ENCODE data around the gene PRKCQ.

PRKCQ gene

GRCh38 chr10:6567203-6567703 lies 12.8 kb downstream of the PRKCQ start:
- Histone ChIP-seq H3K4ac (ENCODE audit: low read depth, low read length) (no peak overlapping the region), H2BK12ac (ENCODE audit: low read length) (no peak overlapping the region), H3K23ac (ENCODE audit: low read length) (no peak overlapping the region), H3K27me3 (ENCODE audit: insufficient read depth, low read length) (no peaks in the 10 kb centered on the region), H2BK120ac (ENCODE audit: insufficient read depth, low read length, poor library complexity) (no peak overlapping the region), H2AFZ (ENCODE audit: insufficient read depth, low read length, poor library complexity) (no peak overlapping the region), H3K36me3 (ENCODE audit: control insufficient read depth in 1 of 2, insufficient read depth in 2 of 2, low read length in 2 of 2) (no peaks in the 10 kb centered on the region), H3K79me2 (ENCODE audit: control insufficient read depth, insufficient read depth, low read length, poor library complexity) (no peaks in the 10 kb centered on the region), H3K9ac (ENCODE audit: low read length) (no peak overlapping the region), H4K8ac (ENCODE audit: low read depth, low read length) (no peak overlapping the region), H2AK5ac (ENCODE audit: low read length) (no peak overlapping the region), H2BK5ac (ENCODE audit: low read depth, low read length, poor library complexity) (no peak overlapping the region), H3K4me3 (ENCODE audit: low read depth, low read length) (no peak overlapping the region), H3K27ac (ENCODE audit: low read depth, low read length) (no peak overlapping the region), H4K91ac (ENCODE audit: low read depth, low read length) (no peak overlapping the region), H3K79me1 (ENCODE audit: low read length) (no peaks in the 10 kb centered on the region), H4K12ac (ENCODE audit: low read depth, low read length) (no peak overlapping the region), H3K14ac (ENCODE audit: low read length) (no peak overlapping the region), H3K4me2 (ENCODE audit: low read length) (no peak overlapping the region), H3K9me3 (ENCODE audit: insufficient read depth, low read depth, low read length) (no peaks in the 10 kb centered on the region), H3K18ac (ENCODE audit: low read length) (no peak overlapping the region), H3K4me1 (ENCODE audit: control insufficient read depth in 1 of 2, insufficient read depth in 2 of 2, low read length in 2 of 2) (peaks cover 0 to 2% of the 10 kb centered on the region in 2 experiments)
- no peak for DNase-seq
- WGBS (ENCODE audit: extremely low coverage, insufficient coverage, insufficient read length) = no CpG with 5 or more reads among the region's 5 CpGs

- WGBS (ENCODE audit: extremely low coverage, insufficient coverage, insufficient read length) = no CpG with 5 or more reads among the region's 4 CpGs
- DNase-seq = peak in 1 of 2 donors; percentile 2
- Histone ChIP-seq H3K4me2 (ENCODE audit: low read length) (no peak overlapping the region), H3K79me2 (ENCODE audit: control insufficient read depth, insufficient read depth, low read length, poor library complexity) (no peaks in the 10 kb centered on the region), H4K91ac (ENCODE audit: low read depth, low read length) (no peak overlapping the region), H2BK12ac (ENCODE audit: low read length) (no peak overlapping the region), H3K18ac (ENCODE audit: low read length) (no peak overlapping the region), H3K36me3 (ENCODE audit: control insufficient read depth in 1 of 2, insufficient read depth in 2 of 2, low read length in 2 of 2) (no peaks in the 10 kb centered on the region), H3K79me1 (ENCODE audit: low read length) (no peaks in the 10 kb centered on the region), H2BK120ac (ENCODE audit: insufficient read depth, low read length, poor library complexity) (no peak overlapping the region), H3K4ac (ENCODE audit: low read depth, low read length) (no peak overlapping the region), H3K9ac (ENCODE audit: low read length) (no peak overlapping the region), H3K4me3 (ENCODE audit: low read depth, low read length) (no peak overlapping the region), H4K12ac (ENCODE audit: low read depth, low read length) (no peak overlapping the region), H3K27me3 (ENCODE audit: insufficient read depth, low read length) (no peaks in the 10 kb centered on the region), H2AK5ac (ENCODE audit: low read length) (no peak overlapping the region), H2AFZ (ENCODE audit: insufficient read depth, low read length, poor library complexity) (no peak overlapping the region), H3K9me3 (ENCODE audit: insufficient read depth, low read depth, low read length) (no peaks in the 10 kb centered on the region), H3K14ac (ENCODE audit: low read length) (no peak overlapping the region), H3K27ac (ENCODE audit: low read depth, low read length) (no peak overlapping the region), H2BK5ac (ENCODE audit: low read depth, low read length, poor library complexity) (no peak overlapping the region), H4K8ac (ENCODE audit: low read depth, low read length) (no peak overlapping the region), H3K4me1 (ENCODE audit: control insufficient read depth in 1 of 2, insufficient read depth in 2 of 2, low read length in 2 of 2) (peaks cover 0 to 2% of the 10 kb centered on the region in 2 experiments), H3K23ac (ENCODE audit: low read length) (no peak overlapping the region)
These were observed 14.5 kb downstream of the PRKCQ start for GRCh38 chr10:6565588-6565987.

GRCh38 chr10:6564367-6564766 lies 15.7 kb downstream of the PRKCQ start:
- H3K14ac ChIP-seq (ENCODE audit: low read length) = no peak overlapping the region
- no peak overlapping the region for H4K12ac ChIP-seq (ENCODE audit: low read depth, low read length)
- H2BK5ac ChIP-seq (ENCODE audit: low read depth, low read length, poor library complexity) = no peak overlapping the region
- no peak overlapping the region for H3K9ac ChIP-seq (ENCODE audit: low read length)
- no peak overlapping the region for H4K91ac ChIP-seq (ENCODE audit: low read depth, low read length)
- no peak overlapping the region for H3K4me3 ChIP-seq (ENCODE audit: low read depth, low read length)
- no peak overlapping the region for H2BK12ac ChIP-seq (ENCODE audit: low read length)
- no peak overlapping the region for H3K18ac ChIP-seq (ENCODE audit: low read length)
- no peak overlapping the region for H3K23ac ChIP-seq (ENCODE audit: low read length)
- no peaks in the 10 kb centered on the region for H3K9me3 ChIP-seq (ENCODE audit: insufficient read depth, low read depth, low read length)
- H3K4me2 ChIP-seq (ENCODE audit: low read length) = no peak overlapping the region
- WGBS (ENCODE audit: extremely low coverage, insufficient coverage, insufficient read length) = no CpG with 5 or more reads among the region's 5 CpGs
- no peaks in the 10 kb centered on the region for H3K27me3 ChIP-seq (ENCODE audit: insufficient read depth, low read length)
- H2AFZ ChIP-seq (ENCODE audit: insufficient read depth, low read length, poor library complexity) = no peak overlapping the region
- no peaks in the 10 kb centered on the region for H3K36me3 ChIP-seq (ENCODE audit: control insufficient read depth in 1 of 2, insufficient read depth in 2 of 2, low read length in 2 of 2)
- H3K79me1 ChIP-seq (ENCODE audit: low read length) = no peaks in the 10 kb centered on the region
- H3K27ac ChIP-seq (ENCODE audit: low read depth, low read length) = no peak overlapping the region
- H3K4me1 ChIP-seq (ENCODE audit: control insufficient read depth in 1 of 2, insufficient read depth in 2 of 2, low read length in 2 of 2) = peaks cover 0 to 2% of the 10 kb centered on the region in 2 experiments
- no peak overlapping the region for H2BK120ac ChIP-seq (ENCODE audit: insufficient read depth, low read length, poor library complexity)
- no peak for DNase-seq
- H2AK5ac ChIP-seq (ENCODE audit: low read length) = no peak overlapping the region
- no peak overlapping the region for H4K8ac ChIP-seq (ENCODE audit: low read depth, low read length)
- H3K79me2 ChIP-seq (ENCODE audit: control insufficient read depth, insufficient read depth, low read length, poor library complexity) = no peaks in the 10 kb centered on the region
- H3K4ac ChIP-seq (ENCODE audit: low read depth, low read length) = no peak overlapping the region

GRCh38 chr10:6563731-6564130 lies 16.3 kb downstream of the PRKCQ start:
- H2BK12ac ChIP-seq (ENCODE audit: low read length) = no peak overlapping the region
- H3K18ac ChIP-seq (ENCODE audit: low read length) = no peak overlapping the region
- H3K23ac ChIP-seq (ENCODE audit: low read length) = no peak overlapping the region
- H4K91ac ChIP-seq (ENCODE audit: low read depth, low read length) = no peak overlapping the region
- DNase-seq = no peak
- H2AFZ ChIP-seq (ENCODE audit: insufficient read depth, low read length, poor library complexity) = no peak overlapping the region
- no peak overlapping the region for H3K27ac ChIP-seq (ENCODE audit: low read depth, low read length)
- H3K27me3 ChIP-seq (ENCODE audit: insufficient read depth, low read length) = no peaks in the 10 kb centered on the region
- no peak overlapping the region for H4K8ac ChIP-seq (ENCODE audit: low read depth, low read length)
- H3K4me3 ChIP-seq (ENCODE audit: low read depth, low read length) = no peak overlapping the region
- H3K79me2 ChIP-seq (ENCODE audit: control insufficient read depth, insufficient read depth, low read length, poor library complexity) = no peaks in the 10 kb centered on the region
- H3K9me3 ChIP-seq (ENCODE audit: insufficient read depth, low read depth, low read length) = no peaks in the 10 kb centered on the region
- H2AK5ac ChIP-seq (ENCODE audit: low read length) = no peak overlapping the region
- H3K4me1 ChIP-seq (ENCODE audit: control insufficient read depth in 1 of 2, insufficient read depth in 2 of 2, low read length in 2 of 2) = peaks cover 0 to 2% of the 10 kb centered on the region in 2 experiments
- no peaks in the 10 kb centered on the region for H3K36me3 ChIP-seq (ENCODE audit: control insufficient read depth in 1 of 2, insufficient read depth in 2 of 2, low read length in 2 of 2)
- no CpG with 5 or more reads among the region's 6 CpGs for WGBS (ENCODE audit: extremely low coverage, insufficient coverage, insufficient read length)
- H3K79me1 ChIP-seq (ENCODE audit: low read length) = no peaks in the 10 kb centered on the region
- H2BK5ac ChIP-seq (ENCODE audit: low read depth, low read length, poor library complexity) = no peak overlapping the region
- no peak overlapping the region for H3K4ac ChIP-seq (ENCODE audit: low read depth, low read length)
- no peak overlapping the region for H4K12ac ChIP-seq (ENCODE audit: low read depth, low read length)
- H3K14ac ChIP-seq (ENCODE audit: low read length) = no peak overlapping the region
- no peak overlapping the region for H3K4me2 ChIP-seq (ENCODE audit: low read length)
- no peak overlapping the region for H2BK120ac ChIP-seq (ENCODE audit: insufficient read depth, low read length, poor library complexity)
- H3K9ac ChIP-seq (ENCODE audit: low read length) = no peak overlapping the region
